ENCODE data around the gene SHC1. TPM values are rescaled to one million over a fixed set of nuclear protein-coding genes. Genes with fewer than 3 reads are reported as not detected.

SHC1 gene
- total RNA-seq, 1 donor from 2014 or later = 211 TPM

DNA sequence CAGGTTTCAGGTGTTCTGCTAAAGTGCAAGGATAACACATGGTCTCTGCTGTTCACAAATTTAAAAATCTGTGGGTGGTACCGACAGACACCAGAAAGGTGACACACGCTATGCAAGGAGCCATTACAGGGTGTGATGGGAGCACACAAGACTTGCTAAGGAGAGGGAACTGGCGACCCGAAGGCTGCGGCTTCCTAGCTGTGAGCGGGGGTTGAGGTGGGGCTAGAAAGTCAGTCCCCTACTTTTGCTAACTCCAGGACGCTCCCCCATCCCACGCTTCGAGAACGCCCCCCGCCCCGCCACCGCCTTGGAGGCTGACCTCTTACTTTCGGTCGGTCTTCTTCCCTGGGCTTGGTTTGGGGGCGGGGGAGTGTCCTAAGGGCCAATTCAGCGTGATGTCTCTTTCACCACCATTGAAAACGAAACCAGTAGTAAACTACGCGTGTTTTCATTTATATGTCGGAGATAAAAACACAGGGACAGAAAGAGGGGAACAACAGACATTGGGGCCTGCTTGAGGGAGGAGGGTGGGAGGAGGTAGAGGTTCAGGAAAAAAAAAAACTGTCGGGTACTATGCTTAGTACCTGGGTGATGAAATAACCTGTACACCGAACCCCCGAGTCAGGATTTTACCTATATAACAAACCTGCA lies 5.0 kb upstream of the SHC1 start:
- Histone ChIP-seq H3K4me3 (peak overlapping the region; percentile 61 to 82), H3K36me3 (peaks cover 5% of the 10 kb centered on the region in 2 donors), H3K9me3 (no peaks in the 10 kb centered on the region), H3K4me1 (peaks cover 20 to 22% of the 10 kb centered on the region in 2 donors), H3K27me3 (no peaks in the 10 kb centered on the region), H3K27ac (peak overlapping the region; percentile 95 to 99)
- peak in 1 of 2 donors; percentile 79 for DNase-seq (ENCODE audit: low spot score in 2 of 2)
- TF ChIP-seq CTCF (IDR thresholded peaks at IDR 0.05) = no peak
- intact Hi-C loops (cut with DNase I) = loop anchor here (1.0 to 2.0 kb wide), 3 partner anchors 8 to 75 kb away; partner anchors contain the start of genes ADAM15 and FLAD1

DNA sequence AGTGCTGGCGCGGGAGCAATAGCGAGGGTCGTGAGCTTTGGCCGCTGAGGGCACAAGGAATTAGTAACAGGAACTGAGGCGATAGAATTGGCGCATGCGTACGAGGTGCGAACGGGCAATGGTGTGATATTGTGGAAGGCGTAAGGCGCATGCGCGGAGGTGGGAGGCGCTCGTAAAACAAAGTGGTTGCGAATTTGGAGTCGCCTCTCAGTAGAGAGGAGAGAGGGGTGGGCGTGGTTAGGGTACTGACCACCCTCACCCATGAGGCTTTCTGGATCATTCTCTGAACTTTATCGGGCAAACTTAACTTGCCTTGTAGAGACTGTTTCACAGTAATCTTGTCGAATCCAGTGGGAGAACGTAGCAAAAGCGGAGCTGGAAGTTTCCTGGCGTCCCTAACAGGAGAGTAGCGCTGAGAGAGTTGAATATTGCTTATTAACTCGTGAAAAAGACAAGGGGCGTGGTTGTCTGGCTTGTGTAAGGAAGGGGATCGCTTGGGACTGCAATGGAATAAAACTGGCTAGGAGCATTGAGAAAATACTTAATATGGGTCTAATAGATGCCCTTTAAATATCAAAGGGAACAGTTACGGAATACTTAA lies 4.4 kb upstream of the SHC1 start:
- Histone ChIP-seq H3K27ac (peak overlapping the region; percentile 95 to 99), H3K36me3 (peaks cover 5% of the 10 kb centered on the region in 2 donors), H3K4me3 (peak overlapping the region; percentile 61 to 82), H3K4me1 (peaks cover 21 to 28% of the 10 kb centered on the region in 2 donors), H3K27me3 (no peaks in the 10 kb centered on the region), H3K9me3 (no peaks in the 10 kb centered on the region)
- intact Hi-C loops (cut with DNase I) = loop anchor here (1.0 to 2.0 kb wide), 4 partner anchors 8 to 76 kb away; partner anchors contain the start of genes ADAM15, FLAD1 and ZBTB7B
- DNase-seq (ENCODE audit: low spot score in 2 of 2) = peak; percentile 83 to 97
- no peak for TF ChIP-seq CTCF (IDR thresholded peaks at IDR 0.05)

GRCh38 chr1:154974102-154974807 lies 3.7 kb upstream of the SHC1 start, which contains the start of gene CKS1B:
TSS of gene CKS1B (plus strand) at chr1:154974681. CDS start at chr1:154974746, 65 bp downstream.
- Histone ChIP-seq H3K27me3 (no peaks in the 10 kb centered on the region), H3K27ac (peak within 1 kb of the TSS; percentile 95 to 99), H3K9me3 (no peaks in the 10 kb centered on the region), H3K4me1 (peaks cover 22 to 33% of the 10 kb centered on the region in 2 donors), H3K36me3 (peaks cover 5% of the 10 kb centered on the region in 2 donors), H3K4me3 (peak within 1 kb of the TSS; percentile 61 to 82)
- TF ChIP-seq CTCF (IDR thresholded peaks at IDR 0.05) = no peak
- intact Hi-C loops (cut with DNase I) = loop anchor here (1.0 to 2.0 kb wide), 3 partner anchors 28 to 77 kb away; partner anchors contain the start of genes ADAM15 and ZBTB7B
- peak; percentile 97 to 99 for DNase-seq (ENCODE audit: low spot score in 2 of 2)

GRCh38 chr1:154973344-154974101 lies 3.0 kb upstream of the SHC1 start:
- peak in 1 of 3 experiments; percentile 26 for TF ChIP-seq CTCF (IDR thresholded peaks at IDR 0.05)
- H3K27me3 ChIP-seq = no peaks in the 10 kb centered on the region
- H3K36me3 ChIP-seq = peaks cover 5 to 8% of the 10 kb centered on the region in 2 donors
- H3K9me3 ChIP-seq = no peaks in the 10 kb centered on the region
- H3K4me1 ChIP-seq = peaks cover 22 to 35% of the 10 kb centered on the region in 2 donors
- DNase-seq (ENCODE audit: low spot score in 2 of 2) = peak; percentile 92 to 99
- H3K4me3 ChIP-seq = peak overlapping the region; percentile 61 to 82
- H3K27ac ChIP-seq = peak overlapping the region; percentile 95 to 99
- intact Hi-C loops (cut with DNase I) = loop anchor here (1.0 to 2.0 kb wide), 3 partner anchors 29 to 77 kb away; partner anchors contain the start of genes ADAM15 and ZBTB7B
